CD4-positive, alpha-beta T cell treated with Interferon alpha-2 for 1 hour (primary cell): ENCODE results near the gene DAP.
"Not testable (repeated sequence)": the region's sequence is repeated elsewhere in the genome, so short reads cannot be mapped to it uniquely, and the experiment has no call there.

ENCODE experiments used
- DNase-seq, 2 donors: peaks; one replicate each; pipeline ENCODE4 v3.0.0-alpha.2; 2020 to 2022

DAP gene, protein sequence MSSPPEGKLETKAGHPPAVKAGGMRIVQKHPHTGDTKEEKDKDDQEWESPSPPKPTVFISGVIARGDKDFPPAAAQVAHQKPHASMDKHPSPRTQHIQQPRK

DNA sequence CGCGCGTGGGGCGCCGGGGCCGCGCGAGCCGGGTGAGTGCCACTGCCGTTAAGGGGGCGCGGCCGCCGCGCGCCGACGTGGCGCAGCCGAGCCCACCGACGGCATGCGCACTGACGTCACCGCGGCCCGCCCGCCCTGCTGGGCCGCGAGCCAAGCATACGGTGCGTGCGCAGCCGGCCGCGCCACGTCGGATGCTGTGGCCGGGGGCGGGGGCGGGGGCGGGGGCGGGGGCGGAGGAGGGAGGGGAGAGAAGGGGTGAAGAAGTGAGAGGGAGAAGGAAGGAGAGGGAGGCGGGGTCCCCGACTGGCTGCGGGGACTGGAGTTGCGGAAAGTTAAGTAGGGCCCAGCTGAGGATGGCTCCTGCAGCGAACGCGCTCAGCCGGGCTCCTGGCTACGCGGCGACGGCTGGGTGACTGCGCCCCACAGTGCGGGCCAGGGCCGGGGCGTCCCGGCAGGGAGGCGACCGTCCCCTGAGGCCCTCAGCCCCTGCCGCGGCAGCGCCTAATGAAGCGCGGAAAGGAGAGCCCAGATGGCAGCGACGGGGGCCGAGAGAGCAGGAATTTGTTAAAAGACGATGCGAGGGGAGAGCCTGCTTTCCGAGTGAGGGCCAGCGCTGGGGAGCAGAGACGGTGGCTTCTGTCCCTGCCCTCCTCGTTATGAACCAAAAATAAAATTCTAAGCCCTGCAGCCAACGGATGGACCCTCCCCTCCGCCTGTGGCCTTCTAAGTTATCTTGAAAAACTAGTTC, at the start of gene DAP:
Gene DAP (minus strand): TSS at position 50 of the 748 bp plus-strand sequence. CDS start 166 bp downstream, outside the sequence.
- peak; percentile 91 to 94 for DNase-seq

DNA sequence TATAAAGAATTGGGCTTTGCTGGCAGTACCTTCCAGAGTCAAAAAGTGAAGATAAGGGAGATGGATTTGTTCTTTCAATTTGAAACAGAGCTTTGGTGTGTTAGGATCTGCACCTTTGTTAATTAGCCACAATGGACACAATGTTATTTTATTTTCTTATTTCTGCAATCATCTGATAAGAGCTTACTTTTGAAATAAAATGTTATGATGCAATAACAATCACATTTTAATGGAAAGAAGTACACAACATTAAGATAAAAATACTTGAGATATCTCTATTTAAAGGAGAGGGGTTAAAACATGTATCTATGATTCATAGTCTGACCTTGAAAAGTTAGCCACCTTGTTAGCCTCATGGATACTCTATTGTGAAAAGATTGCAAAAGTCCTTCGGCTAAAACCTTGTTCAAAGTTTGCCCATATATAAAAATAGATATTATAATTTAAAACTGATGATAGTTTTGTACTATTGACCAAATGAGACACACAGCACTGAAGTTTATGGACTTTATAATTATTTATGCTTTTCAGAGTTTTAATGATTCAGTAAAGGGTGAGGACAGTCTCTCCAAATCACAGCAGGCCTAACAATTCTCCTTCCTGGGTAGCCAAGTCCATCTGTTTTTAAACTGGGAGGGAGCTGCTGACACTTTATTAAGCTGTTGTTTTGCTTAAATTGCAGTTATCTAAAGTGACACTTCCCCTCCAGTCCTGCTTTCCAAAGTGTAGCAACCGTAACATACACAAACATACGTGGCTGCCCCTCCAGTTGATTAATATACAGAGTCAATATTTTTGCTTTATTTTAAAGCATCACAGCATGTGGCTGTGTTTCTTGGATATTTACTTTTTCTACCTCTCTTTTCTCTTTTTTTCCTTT, 47.6 kb upstream of the DAP start:
- DNase-seq, result no peak

DNA sequence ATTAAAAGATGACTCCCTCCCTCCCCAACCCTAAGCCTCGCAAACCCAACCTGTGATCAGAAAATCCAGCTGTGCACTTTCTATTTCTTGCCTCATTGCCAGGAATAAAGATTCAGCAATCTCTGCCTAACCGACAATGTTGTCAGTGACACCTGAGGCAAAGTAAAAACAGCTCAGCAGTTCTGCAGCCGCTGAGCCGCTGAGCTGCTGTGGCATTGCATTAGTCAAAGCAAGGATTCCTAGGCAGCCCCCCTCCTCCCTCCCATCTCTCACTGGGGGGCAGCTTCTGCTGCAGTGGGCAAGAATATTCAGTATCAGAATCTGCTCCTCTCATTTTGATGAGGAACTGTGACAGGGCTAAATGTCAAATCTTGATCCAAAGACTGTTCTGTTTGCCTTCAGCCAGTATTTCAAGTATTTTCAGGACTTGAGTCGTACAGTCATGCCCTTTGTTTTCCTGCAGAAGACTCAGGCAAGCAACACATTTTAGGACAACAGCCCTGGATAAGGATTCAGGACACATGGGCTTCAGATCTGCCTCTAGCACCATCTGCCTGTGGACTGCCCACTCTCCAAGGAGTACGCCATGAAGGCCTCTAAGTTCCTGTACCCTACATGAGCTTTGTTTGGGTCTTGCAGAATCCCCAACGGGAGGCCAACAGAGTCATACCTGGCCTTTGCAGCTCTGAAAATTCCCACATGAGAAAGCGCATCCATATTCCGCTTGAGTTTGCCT, 41.1 kb upstream of the DAP start:
- no peak for DNase-seq

DNA sequence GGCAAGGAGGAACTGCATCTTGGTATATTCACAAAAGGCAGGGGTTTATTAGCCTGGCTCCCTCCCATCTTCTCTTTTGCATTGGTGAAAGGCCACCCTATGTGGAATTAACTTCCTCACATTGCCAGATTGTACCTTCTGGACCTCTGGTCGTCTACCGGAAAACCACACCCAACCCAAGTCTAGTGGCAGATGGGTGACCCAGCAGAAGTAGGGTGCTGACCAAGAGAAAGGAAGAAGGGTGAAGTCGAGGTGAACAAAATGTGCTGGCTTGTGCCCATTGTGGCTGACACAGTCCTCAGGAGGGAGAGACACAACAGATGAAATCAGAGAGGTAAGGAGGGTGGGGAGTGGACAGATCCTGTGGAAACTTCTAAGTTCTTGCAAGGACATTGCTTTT, 39.8 kb upstream of the DAP start:
- no peak for DNase-seq

DNA sequence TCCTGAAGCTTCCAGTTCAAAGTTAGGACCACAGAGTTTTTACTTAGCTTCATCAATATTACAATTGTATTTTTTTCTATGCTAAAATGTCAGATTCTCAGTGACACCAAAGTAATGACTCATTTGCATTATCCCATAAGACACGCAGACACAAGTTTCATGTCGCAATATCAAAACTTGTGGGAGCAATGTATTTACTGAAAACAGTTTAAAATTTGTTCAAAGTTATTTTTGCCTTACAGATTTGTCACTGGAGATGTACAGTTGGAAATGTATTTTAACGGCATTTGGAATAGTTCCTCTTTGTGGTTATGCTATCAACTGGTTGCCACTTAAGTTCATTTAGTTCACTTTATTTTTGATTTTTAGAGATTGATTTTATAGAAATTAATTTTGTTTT, 36.2 kb upstream of the DAP start:
- no peak for DNase-seq

DNA sequence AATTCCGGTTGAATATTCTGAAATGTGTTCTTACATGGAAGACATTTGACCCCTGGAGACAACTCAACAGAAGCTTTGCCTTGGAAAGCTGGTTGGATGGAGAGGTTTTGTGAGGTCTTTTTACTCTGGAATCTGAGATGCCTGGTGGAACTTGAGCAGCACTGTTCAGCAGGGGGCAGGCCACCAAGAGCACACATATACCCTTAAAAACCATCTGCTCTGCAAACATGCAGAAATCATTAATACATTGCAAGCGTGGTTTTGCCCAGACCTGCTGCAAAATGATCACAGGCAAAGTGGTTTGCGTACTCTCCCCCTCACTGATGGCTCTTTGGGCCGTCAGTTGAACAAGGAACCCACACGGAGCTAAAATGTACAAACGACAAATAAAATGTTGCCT, 32.8 kb upstream of the DAP start:
- DNase-seq, result no peak

DNA sequence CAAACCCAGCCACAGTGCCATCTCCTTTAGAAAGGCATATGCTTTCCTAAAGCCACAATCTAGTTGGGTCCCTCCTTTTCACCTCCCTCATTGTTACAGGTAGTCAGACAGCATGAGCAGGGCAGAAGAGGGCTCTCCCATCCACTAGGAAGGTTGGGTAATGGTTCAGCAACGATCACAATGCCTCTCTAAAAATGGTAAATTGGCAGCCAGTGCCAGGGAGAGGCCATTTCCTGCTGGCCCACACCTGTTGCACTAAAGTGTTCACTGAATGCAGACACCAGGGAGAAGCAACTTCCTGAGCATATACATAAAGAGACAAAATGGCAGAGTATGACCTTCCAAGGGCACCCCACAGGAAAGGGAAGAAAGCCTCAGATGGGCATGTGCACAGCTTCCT, 31.3 kb upstream of the DAP start:
- no peak for DNase-seq

DNA sequence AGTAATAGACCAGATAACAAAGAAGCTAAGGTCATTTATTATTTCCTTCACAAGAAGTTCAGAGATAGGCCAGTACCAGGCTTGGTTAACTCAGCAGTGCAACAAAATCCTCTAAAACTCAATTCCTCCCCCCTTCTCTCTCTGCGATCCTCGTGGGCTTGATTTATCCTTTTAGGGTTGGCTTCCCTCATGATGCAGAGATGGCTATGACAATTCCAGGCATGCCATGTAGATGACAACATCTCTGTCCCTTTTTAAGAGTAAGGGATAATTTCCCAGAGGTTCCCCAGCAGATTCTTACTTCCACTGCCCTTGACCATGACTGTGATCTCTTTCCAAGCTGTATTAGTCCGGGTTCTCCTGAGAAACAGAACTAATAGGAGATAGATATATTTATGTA, 28.7 kb upstream of the DAP start:
- DNase-seq, result no peak

DNA sequence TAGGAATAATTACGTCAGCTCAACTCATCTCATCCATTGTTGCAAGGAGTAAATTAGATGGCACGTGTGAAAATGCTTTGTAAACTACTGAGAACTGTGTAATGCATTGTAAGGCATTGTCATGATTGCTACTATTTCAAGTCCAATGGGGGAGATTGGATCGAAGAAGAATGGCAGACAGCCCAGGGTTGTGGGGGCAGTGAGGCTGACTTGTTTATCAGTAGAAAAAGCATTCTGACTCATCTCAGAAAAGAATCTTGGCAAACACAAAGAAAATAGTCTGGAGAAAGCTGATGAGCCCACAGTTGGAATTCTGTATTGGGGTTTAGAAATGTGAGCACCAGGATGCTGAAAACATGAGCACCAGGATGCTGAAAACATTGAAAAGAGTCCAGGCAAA, 28.0 kb upstream of the DAP start:
- no peak for DNase-seq

DNA sequence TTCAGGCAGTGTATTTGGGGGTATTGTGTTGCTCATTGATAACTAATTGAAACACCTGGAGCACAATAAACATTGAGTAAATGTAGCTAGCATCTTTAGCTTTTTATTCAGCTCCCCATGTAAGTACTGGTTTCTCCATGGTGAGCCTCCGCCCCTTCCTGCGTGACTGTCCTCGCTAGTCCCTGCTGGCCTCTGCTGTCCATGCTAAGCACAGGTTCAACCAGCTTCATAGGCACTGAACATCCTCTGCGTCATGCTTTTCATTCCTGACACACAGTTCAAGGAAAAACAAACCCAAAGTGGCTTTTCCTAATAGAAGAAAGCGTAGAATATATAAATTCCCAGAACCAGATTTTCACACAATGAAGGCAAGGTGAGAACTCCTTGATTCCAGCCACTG, 27.3 kb upstream of the DAP start:
- no peak for DNase-seq

DNA sequence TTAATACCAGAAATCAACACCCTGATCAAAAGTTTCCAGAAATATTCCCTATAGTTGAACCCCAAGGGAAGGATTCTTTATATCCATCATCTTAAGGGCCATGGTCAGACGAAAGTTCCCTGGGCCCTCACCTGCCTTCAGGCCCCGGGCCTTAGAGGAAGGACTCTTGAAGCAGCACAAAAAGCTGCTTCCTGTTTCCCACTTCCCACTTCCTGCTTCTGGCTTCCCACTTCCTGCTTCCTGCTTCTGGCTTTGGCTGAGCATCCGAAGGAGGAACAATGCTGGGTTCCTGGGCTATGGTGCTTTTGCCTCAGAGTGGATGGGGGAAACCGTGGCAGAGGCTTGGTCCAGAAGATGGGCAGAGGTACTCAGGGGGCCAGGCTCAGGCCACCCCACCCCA, 25.8 kb upstream of the DAP start:
- DNase-seq, result no peak

DNA sequence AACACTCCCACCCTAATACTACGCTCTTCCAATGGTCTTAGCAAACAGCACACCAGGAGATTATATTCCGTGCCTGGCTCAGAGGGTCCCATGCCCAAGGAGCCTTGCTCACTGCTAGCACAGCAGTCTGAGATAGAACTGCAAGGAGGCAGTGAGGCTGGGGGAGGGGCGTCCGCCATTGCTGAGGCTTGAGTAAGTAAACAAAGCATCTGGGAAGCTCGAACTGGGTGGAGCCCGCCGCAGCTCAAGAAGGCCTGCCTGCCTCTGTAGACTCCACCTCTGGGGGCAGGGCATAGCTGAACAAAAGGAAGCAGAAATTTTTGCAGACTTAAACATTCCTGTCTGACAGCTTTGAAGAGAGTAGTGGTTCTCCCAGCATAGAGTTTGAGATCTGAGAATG, 19.2 kb upstream of the DAP start:
- not testable (repeated sequence) for DNase-seq

DNA sequence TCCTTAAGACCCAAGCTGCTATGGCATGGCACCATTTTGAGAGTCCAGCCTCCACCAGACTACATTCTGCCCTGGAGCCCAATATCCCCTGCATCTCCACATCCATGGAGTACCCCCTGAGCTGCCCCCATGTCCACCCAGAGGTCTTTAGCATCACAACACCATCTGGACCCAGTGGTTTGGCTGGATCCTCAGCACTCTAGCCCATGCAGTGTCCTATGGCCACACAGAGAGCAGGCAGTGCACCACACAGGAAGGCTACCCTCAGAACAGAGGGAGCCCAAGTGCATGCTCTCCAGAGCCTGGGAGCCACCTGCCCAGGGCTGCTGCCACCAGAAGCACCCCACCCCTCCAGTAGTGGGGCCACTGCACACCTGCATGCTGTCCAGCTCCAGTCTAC, 18.6 kb upstream of the DAP start:
- no peak for DNase-seq

DNA sequence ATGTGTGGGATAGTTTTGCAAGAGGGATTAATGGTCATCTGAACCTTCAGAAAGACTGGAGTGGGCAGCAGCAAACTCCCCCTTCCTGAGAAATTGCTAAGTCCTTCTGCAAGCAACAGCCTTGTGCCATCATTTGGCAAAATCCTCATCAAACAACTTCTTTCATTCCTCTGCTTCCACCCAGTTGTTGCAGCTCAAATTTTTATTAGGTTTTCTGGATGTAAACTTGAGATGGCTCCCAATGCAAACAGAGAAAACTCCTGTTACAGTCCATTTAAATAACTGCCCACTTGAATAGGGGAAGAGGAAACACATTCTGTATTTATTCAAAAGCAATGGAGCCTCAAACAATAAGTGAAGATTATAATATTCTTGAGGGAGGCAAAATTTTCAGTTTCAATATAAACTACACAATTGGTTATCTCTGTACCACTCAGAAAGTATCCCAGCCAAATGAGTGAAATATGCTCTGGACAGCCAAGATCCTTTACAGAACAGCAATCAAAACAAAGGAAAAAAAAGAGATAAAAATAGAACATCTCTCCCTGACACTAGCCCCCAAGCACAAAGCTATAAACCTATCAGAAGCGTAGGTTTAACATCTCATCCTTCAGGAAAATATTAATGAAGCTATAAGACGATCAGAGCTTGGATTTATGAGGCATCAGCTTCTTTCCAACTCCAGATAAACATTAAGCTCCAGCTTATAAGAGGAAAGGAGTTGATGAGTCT, 17.3 kb upstream of the DAP start:
- DNase-seq, result no peak

DNA sequence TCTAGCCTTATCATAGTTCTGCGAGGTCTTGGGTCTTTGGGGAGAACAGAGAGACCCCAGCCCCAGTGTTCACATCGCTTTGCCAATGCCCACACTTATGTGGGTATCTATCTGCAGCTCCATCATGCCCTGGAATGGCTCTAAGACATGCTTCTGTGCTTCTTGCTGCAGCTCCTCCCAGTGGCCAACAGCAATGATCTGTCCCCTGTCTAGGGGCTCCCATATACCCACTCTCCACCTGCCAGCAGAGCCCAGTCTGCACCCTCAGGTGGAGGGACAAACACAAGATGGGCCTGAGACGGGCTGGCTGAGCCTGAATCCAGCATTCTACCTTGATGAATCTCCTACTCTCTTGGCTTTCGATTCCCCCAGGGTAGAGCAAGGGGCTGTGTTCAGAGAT, 14.6 kb upstream of the DAP start:
- no peak for DNase-seq

DNA sequence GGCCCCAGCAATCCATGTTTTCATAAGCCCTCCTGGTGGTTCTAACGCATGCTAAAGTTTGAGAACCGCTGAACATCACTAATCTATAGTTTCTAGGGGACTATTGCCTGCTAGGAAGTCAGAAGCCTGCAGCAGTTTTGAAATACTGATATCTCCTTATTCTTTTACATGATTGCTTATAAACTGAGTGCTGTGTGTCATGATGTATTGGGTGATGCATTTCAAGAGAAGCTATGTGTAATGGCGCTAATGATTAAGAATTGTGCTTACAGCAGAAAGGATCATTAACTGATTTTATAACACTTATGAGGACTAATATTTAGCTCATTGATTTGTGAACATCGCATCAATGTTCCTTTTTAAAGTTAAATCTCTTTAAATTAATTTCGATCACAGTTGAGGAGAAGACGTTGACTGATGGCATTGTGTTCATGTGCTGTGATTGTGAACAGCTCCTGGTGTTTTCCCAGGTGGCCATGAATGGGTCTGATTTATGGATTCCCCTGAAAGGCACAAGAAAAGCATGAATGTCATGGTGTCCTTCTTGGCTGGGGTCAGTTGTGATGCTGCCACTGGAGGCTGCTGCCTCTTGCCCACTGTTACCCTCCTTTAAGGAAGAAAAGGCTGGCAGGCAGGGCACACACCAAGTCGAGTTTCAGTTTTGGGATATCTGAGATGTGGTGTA, 12.0 kb upstream of the DAP start:
- no peak for DNase-seq

DNA sequence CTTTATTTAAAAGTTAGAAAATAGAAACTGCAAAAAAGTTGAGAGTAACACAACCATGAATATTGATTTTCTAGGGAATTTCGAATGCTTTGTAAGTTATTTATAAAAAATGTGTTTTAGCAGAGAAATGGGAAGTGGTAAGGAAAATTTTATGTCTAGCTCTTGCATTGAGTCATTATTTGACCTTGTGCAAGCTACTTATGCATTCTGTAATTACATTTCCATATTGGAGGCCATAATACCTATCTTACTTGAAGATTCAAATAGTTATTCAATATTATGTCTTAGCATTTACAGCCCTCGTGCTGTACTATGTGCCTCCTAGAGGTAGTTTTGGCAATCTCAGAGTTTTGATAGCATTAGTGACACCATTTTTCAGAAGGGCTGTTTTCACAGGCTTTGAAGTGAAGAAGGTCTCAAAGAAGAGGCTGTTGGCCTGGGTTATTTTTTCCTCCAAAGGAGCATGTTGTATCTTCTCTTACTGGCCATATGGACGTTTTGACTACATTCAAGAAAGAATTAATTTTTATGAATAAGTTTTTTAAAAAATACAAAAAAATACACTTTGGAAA, 7.4 kb upstream of the DAP start:
- no peak for DNase-seq

DNA sequence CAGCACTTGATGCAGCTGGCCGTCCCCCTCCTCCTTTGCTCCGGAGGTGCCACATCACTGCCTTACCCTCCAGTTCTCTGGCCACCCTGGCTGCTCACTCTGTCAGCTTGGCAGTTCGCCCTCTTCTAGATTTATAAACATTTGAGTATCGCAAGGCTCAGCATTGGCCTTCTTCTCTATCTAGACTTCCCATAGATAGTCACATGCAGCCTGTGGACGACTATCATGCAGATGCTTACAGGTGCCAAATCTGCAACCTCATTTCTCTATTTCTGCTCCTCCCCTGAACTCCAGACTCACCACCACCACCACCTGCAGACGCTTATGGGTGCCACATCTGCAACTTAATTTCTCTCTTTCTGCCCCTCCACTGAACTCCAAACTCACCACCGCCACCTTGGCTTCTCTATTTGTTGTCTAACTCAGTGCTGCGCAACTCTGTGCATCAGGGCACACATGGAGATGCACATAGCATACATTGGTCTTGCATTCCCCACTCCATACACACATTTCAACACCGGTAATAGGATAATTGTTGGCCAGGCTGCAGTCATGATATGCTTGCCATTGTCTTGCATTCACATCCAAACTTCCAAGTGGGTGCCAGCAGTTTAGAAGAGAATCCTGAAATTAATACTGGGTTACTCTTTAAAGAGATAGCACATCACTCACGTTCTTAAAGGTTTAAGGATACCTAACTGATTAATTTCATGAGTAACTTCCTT, 1.9 kb upstream of the DAP start:
- no peak for DNase-seq

DNA sequence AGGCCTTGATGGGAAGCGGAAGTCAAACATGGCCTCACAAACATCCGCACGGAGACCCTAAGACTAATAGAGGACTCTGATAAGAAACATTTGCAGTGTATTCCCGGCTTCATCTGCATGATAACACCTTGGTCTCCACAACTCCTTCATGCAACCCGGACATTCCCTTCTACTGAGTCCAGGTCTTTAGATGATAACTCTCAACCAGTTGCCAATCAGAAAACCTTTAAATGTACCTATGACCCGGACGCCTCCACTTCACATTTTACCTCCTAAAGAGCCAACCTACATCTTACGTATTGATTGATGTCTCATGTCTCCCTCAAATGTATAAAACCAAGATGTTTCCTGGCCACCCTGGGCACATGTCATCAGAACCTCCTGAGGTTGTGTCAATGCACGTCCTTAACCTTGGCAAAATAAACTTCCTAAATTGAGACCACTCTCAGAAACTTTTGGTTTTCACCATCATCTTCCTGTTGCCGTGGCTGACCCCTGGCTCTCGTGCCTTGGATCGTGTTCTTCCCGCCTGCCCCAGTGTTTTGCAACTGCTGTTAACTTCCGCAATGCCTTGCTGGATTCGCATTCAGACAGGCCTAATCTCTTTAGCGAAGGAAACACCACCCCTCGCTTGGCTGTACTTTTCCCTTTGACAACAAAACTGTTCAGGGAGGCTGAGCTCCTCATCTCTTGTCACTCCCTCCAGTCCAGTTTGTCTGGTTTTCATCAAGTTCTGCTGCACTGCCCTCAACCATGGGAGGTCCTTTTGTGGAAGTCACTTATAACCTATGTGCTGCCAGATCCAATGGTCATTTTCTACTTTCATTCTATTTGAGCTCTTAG, 1.1 kb upstream of the DAP start:
- peak in 1 of 2 donors; percentile 37 for DNase-seq

DNA sequence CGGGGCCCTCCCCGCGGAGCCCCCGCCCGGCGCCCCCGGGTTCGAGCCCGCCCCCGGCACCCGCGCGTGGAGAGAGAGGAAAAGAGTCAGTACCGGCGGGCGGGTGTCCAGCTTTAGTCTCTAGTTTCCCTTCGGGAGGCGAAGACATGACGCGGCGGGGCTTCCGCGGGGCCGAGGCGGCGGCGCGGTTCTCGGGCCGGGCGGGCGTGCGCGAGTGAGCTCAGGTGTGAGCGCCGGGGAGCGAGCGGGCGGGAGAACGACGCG, 181 bp downstream of the DAP start:
- DNase-seq, result no peak
